Activated CD4-positive, alpha-beta T cell treated with anti-CD3 and anti-CD28 coated beads, Interleukin-2, amount 50 U/mL, for 16 hours (primary cell): ENCODE measurements around the gene GCSH.
A peak's percentile ranks its signal among the peaks of the same experiment; 100 is the strongest.

Experiments
- DNase-seq: peaks from one replicate; pipeline ENCODE4 v3.0.0-alpha.2; 2020

The GCSH gene

DNA sequence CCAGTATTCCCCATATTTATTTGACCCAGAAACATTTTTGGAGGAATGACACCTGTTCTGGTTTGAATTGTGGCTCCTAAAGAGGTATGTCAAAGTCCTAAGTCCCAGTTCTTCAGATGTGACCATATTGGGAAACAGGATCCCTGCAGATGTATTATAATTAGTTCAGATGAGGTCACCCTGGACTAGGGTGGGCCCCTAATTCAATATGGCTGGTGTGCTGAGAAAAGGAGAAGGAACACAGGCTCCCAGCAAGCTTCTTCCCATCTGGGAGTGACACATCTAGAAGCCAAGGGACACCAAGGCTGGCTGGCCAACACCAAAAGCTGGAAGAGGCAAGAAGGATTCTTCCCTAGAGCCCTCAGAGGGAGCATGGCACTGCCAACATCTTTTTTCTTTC is 3.8 kb upstream of the GCSH start:
- no peak for DNase-seq

DNA sequence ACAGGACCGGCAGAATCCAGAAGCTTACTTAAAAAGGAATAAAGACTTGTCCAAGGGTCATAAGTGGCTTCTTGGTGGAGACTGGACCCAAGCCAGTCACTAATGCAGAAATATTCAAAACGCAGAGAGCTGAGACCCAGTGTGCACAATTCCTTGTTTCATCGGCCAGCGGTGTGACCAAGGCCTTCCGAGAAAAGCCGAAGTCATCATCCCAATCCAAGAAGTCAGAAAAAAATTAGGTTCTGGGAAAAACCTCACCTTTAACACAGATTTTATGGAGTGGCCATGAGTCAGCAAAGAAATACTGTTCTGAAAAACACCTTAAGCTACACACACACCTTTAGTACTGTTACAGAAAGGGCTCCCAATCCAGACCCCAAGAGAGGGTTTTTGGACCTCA is 1.0 kb upstream of the GCSH start:
- DNase-seq, result no peak

DNA sequence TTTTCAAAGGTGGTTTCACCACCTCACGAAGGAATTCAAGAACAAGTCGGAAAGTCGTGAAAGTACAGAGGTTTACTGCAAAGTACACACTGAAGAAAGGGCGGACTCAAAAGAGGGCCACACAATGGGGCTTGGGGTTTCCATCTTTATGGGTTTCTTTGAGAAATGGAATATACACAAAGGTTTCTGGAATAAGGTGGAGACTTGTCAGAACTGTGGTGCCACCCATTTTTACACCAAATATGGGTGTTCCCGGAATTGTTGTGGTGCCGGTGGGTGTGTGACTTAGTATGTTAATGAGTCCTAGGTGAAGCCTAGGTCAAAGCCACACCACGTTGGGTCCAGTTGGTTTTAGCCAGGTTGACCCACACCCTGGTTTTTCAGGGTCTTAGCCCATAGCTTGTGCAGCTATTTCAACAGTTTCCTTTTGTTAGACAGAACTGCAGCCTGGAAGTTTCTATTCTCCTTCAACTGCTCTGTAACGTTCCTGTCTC is 567 bp upstream of the GCSH start:
- DNase-seq, result no peak

DNA sequence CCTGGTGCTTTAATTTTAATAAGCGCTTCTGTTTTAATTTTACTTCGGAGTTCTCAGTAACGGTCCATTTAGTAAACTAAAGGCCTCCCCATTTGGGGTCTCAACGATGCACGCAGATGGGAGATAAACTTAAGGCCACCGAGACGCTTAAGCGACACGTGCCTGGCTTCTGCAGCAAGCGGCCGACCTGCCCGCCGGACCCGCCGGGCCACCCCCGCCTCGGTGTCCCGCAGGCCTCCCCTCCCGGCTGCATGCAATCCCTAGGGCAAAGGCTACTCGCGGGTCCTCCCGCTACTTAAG is 592 bp downstream of the GCSH start:
- no peak for DNase-seq

DNA sequence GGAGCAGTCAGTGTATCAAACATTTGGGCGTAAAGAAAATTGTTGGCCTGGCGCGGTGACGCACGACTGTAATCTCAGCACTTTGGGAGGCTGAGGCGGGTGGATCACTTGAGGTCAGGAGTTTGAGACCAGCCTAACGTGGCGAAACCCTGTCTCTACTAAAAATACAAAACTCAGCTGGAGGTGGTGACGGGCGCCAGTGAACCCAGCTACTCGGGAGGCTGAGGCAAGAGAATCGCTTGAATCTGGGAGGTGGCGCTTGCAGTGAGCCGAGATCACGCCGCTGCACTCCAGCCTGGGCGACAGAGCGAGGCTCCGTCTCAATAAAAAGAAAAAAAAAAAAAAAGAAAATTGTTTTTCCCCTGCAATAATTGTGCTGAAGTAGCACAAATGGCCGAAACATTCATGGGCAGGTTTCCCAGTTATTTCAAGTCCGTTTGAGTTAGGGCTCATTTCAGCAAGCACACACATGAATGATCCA is 1.4 kb downstream of the GCSH start:
- no peak for DNase-seq

DNA sequence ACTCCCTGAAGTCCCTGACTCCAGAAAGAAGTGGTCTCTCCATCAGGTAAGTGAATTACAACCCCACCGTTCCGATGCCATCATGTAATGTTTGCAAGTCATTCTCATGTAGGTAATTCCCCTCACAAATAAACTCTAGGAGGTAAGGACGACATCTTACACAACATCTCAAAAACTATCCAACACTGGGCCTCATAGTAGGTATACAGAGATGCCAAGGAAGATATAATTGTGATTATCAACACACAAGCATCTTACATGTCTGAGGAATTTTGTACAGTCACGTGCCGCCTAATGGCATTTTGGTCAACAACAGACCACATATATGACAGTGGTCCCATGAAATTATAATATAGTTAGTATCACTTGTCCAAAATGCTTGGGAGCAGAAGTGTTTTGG is 7.4 kb downstream of the GCSH start:
- no peak for DNase-seq

DNA sequence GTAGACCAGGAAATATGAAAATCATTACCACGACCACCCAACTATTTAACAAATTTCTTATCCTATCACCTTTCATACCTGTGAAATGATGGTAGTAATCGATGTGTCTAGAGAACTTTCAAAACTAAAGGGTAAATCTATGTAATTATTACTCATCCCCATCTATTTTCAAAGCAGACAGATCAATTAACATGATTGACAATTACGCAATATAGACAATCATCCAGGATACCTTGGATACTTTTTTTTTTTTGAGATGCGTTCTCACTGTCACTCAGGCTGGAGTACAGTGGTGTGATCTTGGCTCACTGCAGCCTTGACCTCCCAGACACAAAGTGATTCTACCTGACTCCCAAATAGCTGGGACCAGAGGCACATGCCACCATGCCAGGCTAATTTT is 15.2 kb downstream of the GCSH start:
- DNase-seq, result no peak

DNA sequence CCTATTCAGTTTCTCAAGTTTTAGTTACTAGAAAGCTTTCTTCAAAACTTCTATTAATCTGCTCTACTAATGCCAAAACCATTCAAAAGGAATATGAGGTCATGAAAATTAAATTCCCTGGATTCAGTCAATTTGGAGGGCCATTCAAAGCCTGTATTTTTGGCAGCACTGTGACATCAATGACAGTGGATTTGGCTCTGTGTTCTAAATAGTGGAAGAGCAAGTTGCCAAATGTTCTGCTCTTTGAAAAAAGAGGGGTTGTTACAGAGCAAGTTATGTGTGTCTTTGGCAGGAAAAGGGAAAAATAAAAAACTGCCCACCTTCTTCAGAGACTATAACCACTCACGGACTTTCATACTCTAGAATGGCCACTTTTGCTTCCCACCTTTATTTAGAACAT is 16.0 kb downstream of the GCSH start:
- no peak for DNase-seq

DNA sequence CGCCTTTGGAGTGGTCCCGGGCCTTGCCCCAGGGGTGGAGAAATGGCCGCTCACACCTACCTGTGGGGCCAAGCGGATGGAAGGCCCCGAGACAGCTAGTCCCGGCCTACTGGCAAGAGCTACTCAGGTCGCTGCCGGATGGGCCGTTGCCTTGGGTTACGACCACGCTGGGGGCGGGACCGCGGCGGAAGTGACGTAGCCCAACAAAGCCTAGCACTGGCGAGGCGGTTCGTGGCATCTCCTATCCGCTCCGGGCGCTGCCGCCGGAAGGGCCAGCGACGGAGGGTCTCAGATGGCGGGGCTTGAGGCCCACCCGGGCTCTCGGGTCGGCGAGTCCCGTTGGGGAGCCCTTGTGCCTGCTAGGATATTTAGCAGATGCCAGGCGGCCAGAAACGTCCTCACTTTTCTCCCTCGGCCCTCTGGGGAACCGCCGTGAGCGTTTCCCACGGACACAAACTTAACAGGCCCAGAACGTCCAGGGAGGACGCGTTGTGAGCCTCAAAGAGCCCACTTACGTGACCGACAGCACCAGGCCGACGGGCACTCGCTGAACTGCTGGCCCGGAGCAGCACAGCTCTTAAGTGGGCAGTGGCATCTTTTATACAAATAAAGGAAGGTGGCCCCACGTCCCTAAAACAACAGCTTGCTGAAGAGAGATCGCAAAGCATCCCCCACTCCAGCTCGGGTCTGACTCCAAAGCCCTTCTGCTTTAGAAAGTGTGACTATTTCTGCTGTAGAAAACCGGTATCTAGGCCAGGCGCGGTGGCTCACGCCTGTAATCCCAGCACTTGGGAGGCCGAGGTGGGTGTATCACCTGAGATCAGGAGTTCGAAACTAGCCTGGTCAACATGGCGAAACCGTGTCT is 18.9 kb downstream of the GCSH start, which contains the start of gene C16orf46:
TSS of gene C16orf46 (minus strand) at position 163 of the 865 bp plus-strand sequence. CDS start 13,283 bp downstream, outside the sequence.
- DNase-seq, result peak; percentile 97

DNA sequence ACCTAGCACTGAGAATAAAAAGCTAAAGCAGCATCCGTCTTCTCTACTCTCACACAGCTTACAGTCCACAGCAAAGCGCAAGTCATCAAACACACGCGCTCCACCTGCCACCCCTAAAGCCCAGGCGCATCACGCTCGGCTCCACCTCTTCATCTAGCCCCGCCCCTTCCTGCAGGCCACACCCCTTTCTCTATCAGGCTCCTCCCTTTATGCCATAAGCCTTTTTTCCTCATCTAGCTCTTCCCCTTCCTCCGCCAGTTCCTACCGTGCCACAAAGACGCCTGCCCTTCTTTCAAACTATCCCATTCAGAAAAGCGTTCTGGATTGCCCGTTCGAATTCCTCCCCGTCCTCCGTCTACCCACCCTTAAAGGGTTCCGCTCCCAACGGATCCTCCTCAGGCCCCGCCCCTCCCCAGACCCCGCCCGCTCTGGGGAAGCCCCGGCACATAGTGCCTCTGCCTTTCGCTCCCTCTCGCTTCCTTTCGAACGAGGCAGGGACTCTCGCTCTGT is 19.6 kb downstream of the GCSH start:
- DNase-seq, result peak; percentile 92

DNA sequence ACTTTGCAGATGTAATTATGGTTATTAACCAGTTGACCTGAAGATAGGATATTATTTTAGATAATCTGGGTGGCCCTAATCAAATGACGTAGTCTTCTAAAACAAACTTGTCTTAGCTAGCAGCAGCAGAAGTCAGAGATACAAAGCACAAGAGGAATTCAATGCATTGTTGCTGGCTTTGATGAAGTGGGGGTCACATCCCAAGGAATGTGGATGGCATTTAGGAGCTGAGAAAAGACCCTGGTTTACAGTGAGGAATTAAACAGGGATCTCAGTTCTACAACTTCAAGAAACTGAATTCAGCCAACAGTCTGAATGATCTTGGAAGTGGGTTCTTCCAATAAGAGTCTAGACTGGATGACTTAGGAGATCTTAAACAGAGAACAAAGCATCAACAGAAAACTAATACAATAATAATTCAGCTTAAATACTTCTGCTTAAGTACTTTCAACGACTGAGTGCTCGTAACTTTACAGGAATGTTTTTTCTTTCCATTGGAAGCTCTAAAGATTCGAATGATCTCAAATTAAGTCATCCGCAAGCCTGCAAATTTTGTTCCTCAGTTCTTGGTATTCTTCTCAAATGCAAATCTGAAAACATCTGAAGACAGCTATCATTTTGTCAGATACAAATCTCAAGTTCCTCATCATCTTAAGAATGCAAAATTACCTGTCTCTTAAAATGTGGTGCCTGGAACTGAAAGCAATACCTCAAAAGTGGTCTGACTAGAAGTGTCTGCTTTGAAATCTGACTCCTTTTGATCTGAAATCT is 22.4 kb downstream of the GCSH start:
- no peak for DNase-seq

DNA sequence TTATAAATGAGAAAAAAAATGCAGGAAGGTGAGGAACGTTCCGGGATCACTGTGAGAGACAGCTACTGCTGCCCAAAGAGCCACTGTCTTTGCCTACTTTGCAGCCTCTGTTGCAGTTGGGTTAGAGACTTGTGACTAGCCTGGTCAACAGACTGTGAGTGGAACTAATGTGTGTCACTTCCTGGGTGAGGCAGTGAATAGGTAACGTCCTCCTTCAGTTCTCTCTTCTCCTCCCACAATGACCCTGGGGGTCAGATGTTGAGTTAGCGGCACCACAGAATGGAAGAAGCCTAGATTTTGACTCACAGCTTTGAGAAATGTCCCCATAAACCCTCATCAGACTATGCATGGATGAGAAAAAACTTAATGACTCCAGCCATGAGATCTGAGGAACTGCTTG is 24.4 kb downstream of the GCSH start:
- DNase-seq, result no peak

DNA sequence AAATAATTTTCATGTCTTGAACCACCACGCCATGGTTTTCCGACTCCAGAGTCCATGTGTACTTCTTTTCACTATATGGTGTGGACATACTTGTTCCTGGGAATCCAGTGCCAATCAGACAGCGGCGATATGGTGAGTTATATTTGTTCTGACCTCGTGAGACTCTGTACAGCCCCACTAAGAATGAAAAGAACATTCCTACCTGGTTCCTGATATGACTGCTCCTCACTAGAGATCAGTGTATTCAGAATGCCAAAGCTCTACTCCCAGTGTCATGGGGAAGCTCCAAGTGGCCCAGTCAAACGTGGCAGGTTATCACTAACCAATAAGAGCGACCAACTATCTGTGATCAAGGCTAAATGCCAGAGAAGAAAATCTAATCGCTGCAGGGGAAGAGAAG is 25.2 kb downstream of the GCSH start:
- DNase-seq, result no peak

DNA sequence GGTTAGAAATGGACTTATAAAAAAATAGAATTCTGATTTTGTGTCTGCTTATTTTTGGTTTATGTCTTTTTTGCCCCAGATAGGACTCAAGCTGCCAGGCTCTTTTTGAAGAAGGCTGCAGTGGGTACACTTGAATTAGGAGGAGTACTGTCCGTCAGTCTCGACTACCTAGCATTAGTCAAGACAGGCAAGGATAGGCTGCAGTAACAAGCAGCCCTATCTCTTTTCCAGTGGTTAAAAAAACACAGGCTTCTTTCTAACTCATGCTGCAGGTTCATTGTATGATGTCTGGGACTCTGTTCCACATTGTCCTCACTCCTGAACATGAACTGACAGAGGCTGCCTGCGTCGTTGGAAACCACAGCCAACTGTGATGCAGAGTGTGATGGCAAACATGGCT is 27.1 kb downstream of the GCSH start:
- no peak for DNase-seq

DNA sequence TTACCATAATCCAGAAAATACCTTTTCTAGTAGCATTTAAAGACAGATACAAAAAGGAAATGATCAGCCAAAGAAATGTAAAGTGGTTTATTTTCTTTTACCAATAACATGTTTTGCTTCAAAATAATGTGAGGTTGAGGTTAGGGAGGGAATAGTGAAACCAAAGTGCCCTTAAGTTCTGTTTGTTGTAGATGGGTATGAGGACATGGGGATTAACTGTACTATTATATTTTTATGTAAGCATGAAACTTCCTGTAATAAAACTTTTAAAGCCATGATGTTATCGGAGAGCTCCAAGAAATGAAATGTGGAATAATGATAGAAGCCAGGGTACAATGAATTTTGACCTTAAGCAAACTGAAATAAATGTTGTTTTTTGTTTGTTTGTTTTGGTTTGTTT is 29.0 kb downstream of the GCSH start:
- no peak for DNase-seq

DNA sequence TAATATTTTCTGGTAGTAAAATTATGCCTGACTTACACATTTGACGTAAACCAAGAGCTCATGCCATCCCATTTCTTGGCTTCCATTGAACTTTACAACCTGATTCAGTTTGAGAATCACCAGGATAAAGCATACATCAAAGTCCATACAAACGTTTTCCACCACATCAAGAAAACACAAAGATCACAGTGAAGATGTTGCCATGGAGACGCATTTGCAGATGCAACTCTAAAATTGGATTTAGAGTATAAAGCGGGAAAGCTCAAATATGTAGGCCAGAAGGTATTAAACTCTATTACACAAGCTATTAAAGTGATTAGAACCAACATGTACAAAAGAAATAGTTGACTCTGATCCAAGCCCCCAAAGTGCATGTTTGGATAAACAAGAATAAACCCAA is 29.5 kb downstream of the GCSH start:
- no peak for DNase-seq

DNA sequence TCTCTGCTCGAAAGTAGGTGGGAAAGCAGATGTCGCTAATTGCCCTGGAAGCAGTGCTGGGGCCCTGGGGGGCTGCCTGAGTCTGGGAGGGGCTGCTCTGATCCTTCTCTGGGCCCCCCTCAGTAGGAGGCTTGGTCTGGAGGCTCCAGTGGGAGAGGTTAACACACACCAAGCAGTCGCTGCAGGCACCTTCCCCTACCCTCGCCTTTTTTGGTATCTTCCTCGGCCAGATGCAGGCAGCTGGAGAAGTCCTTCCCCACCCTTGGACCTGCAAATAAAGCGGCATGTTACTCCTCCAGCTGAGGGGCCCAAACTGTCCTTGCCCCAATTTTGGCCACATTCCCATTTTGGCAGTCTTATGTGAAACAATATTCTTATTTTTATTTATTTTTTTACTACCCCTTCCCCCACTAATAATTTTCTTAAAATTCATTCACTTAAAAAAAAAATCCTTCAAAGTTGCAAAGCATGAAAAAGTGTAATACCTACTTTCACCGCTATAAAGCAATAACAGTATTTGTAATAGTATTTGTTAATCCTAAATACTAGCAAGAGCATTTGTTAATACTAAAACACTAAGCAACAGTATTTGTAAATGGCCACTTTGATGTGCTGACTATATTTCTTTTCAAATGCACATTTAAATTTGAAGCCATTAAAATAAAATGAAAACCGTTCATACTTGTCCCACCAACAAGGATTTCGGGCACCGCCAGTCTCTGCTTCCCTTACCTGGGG is 34.2 kb downstream of the GCSH start:
- DNase-seq, result no peak

DNA sequence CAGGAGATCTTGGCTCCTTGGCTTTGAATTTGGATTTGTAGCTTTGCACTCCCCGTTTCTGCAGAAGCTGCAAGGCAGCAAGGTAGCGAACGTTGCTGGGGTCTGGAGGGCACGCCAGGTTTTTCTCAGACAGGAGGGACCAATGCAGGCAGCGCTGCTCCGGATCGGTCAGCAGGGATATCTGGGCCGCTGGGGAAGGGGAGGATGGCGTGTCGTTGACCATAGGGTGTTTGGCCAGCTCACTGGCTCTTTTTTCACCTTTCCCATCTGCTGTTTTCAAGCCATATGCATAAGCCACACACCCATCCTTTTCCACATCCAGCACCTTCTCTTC is 34.9 kb downstream of the GCSH start:
- no peak for DNase-seq

DNA sequence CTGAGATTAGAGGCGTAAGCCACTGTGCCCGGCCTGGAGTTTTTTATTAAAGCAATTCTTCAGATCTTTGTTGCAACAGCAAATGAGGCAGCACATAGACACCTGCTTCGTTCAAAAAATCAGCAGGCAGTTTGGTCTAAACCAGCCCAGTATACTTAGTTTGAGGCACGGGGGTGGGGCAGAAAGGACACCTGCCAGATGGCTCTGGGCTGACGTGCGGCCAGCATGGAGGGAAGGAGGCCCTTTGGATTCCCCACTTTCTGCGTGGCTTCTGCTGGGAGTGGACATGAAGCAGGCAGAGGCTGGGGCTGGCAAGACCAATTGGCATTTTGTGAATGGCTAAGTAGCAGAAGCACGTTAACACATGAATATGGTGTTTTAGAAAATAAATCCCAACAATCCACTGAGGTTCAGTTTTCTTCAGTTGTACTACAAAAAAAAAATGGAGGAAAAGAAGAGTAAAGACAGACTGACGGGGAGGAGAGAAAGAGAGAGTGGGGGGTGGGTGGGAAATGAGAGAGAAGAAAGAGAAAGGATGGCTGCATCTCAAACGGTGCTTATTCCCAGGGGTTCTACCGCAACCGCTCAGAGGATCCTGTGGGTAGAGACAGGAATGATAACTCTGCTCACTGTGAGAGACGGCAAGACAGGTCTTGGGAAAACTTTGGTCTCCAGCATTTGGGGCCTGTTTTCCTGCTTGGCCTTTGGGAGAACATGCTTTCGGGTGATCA is 35.5 kb downstream of the GCSH start:
- DNase-seq, result no peak

DNA sequence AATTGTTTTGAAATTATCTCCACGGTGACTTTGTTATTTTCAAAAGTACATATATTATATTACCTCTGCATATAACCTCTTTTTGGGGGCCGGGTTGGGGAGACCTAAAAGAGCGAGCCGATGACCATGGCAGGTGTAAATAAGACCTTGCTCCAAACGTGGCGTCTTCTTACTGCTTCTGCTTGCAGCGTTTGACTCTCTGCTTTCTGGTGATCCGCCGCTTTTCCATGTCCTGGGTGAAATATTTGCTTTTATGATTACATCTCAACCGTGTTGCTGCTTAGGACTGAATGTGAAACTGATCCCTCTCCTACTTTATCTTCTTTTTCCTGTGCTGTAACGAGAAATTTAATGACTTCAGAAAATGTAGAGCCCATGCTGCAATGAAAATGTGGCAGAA is 42.4 kb downstream of the GCSH start:
- DNase-seq, result no peak

DNA sequence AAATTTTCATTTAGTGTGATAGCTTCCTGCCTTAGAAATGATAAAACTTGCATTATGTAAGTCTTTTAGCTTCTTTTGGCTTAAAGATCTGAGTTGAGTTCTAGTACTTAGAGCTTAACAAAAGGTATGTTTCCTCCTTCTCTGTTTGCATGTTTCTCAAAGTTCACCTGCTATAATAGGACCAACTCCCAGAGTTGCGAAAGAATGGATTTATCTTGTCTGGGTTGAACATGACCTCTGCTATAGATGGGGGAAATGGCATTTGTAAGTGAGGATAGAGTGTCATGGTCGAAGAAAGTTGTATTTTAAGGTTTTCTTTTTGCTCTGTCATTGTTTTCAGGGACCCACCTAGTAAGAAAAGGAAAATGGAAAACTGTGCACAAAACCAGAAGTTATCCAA is 53.4 kb downstream of the GCSH start:
- no peak for DNase-seq

DNA sequence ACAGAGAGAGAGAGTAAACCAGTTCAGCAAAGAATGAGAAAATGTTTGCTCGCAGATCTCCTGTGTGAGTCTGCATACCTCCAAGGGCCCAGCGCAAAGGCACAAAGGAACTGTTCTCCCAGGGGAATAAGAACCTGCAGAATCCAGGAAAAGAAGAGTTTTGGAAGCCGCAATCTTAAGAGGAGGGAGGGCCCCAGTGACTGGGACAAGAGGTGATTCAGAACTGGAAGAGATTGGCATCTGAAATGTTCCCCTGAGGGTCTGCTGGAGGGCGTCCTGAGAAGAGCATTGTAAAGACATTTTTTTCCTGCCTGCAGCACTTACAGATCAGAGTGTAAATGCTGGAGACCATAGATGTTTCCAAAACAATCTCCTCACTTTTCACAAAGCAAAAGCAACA is 54.5 kb downstream of the GCSH start:
- no peak for DNase-seq

DNA sequence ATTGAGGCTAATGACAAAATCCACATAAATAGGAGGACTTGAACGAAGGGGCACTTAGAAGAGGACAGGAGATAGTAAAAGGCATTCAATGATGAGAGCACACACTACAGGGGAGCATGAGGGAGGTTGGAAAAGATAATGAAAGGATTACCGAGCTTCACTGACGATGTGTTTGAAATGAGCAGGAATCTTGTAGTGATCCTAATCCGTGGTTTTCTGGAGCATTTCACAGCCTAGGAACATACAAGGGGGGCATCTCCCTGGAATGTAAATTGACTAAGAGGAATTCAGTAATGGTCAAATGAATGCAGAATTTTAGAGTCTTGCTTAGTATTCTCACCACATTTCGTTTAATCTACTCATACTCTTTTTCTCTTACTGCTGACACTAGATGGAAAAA is 55.4 kb downstream of the GCSH start:
- no peak for DNase-seq
